ENCODE results near the gene SLC41A1.

DNA sequence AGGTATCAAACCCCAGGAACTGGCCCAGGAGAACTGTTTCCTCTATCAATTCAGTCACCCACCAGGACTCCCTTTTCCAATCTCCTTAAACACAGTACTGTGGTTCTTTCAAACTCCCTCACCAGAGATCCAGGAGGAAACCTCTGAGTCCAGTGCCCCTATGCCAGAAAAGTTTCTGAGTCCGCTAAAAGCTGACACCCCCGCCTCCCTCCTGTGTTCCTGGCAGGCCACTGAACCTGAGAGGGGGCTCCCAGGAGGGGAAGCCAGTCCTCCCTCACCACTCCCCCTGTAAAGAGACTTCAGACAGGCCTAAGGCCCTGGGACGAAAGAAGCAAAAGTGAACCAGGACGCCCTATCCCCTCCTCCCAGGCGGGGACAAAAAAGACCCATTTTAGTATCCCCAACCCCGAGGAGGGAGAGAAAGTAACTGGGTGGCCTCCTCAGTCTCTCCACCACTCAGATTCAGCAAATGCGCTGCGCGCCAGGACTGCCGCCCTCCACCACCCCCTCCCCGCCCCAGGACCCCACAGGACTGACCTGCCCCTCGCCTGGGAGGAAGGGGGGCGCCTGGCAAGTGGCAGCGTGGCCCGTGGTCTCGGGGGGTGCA, 624 bp downstream of the SLC41A1 start:
- TF ChIP-seq, protein P1, sequence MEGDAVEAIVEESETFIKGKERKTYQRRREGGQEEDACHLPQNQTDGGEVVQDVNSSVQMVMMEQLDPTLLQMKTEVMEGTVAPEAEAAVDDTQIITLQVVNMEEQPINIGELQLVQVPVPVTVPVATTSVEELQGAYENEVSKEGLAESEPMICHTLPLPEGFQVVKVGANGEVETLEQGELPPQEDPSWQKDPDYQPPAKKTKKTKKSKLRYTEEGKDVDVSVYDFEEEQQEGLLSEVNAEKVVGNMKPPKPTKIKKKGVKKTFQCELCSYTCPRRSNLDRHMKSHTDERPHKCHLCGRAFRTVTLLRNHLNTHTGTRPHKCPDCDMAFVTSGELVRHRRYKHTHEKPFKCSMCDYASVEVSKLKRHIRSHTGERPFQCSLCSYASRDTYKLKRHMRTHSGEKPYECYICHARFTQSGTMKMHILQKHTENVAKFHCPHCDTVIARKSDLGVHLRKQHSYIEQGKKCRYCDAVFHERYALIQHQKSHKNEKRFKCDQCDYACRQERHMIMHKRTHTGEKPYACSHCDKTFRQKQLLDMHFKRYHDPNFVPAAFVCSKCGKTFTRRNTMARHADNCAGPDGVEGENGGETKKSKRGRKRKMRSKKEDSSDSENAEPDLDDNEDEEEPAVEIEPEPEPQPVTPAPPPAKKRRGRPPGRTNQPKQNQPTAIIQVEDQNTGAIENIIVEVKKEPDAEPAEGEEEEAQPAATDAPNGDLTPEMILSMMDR (IDR thresholded peaks at IDR 0.05), result no peak
- TF ChIP-seq, protein P2, sequence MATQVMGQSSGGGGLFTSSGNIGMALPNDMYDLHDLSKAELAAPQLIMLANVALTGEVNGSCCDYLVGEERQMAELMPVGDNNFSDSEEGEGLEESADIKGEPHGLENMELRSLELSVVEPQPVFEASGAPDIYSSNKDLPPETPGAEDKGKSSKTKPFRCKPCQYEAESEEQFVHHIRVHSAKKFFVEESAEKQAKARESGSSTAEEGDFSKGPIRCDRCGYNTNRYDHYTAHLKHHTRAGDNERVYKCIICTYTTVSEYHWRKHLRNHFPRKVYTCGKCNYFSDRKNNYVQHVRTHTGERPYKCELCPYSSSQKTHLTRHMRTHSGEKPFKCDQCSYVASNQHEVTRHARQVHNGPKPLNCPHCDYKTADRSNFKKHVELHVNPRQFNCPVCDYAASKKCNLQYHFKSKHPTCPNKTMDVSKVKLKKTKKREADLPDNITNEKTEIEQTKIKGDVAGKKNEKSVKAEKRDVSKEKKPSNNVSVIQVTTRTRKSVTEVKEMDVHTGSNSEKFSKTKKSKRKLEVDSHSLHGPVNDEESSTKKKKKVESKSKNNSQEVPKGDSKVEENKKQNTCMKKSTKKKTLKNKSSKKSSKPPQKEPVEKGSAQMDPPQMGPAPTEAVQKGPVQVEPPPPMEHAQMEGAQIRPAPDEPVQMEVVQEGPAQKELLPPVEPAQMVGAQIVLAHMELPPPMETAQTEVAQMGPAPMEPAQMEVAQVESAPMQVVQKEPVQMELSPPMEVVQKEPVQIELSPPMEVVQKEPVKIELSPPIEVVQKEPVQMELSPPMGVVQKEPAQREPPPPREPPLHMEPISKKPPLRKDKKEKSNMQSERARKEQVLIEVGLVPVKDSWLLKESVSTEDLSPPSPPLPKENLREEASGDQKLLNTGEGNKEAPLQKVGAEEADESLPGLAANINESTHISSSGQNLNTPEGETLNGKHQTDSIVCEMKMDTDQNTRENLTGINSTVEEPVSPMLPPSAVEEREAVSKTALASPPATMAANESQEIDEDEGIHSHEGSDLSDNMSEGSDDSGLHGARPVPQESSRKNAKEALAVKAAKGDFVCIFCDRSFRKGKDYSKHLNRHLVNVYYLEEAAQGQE (IDR thresholded peaks at IDR 0.05; ENCODE audit: low read depth, low read length), result no peak

All from SK-N-SH (cell line).